Endothelial cell of hepatic sinusoid (primary cell): Measurements from ENCODE around the gene ZFPL1.

ENCODE experiments used
- in situ Hi-C: cut with HindIII; loops from 2 replicates; pipeline ENCODE4 v1.10.0; 2017; ENCODE audit warnings: low sequenced_read_pairs

Gene ZFPL1

GRCh38 chr11:65089621-65090020, 5.6 kb downstream of the ZFPL1 start:
- in situ Hi-C loops = no loop called here

GRCh38 chr11:65090628-65091027, 6.6 kb downstream of the ZFPL1 start:
- in situ Hi-C loops = no loop called here

- in situ Hi-C loops = no loop called here
Observed at GRCh38 chr11:65095427-65095826, 11.4 kb downstream of the ZFPL1 start.

GRCh38 chr11:65095974-65096806, 12.2 kb downstream of the ZFPL1 start, which contains the start of gene VPS51:
VPS51 (plus strand) TSS chr11:65096214; CDS start chr11:65096251, 37 bp downstream.
- in situ Hi-C loops = no loop called here

GRCh38 chr11:65096926-65097325, 12.9 kb downstream of the ZFPL1 start:
- in situ Hi-C loops = no loop called here

GRCh38 chr11:65100674-65101350, 16.8 kb downstream of the ZFPL1 start:
- in situ Hi-C loops = no loop called here

- in situ Hi-C loops = no loop called here
Observed at GRCh38 chr11:65102142-65103095, 18.4 kb downstream of the ZFPL1 start.

GRCh38 chr11:65103476-65103875, 19.5 kb downstream of the ZFPL1 start:
- in situ Hi-C loops = no loop called here

GRCh38 chr11:65104628-65105027, 20.6 kb downstream of the ZFPL1 start:
- in situ Hi-C loops = no loop called here

GRCh38 chr11:65107078-65107477, 23.1 kb downstream of the ZFPL1 start:
- in situ Hi-C loops = no loop called here

- in situ Hi-C loops = no loop called here
Observed at GRCh38 chr11:65107751-65108468, 23.9 kb downstream of the ZFPL1 start.

- in situ Hi-C loops = no loop called here
Observed at GRCh38 chr11:65108469-65109123, 24.6 kb downstream of the ZFPL1 start.

- in situ Hi-C loops = no loop called here
Observed at GRCh38 chr11:65109231-65110198, 25.5 kb downstream of the ZFPL1 start.

GRCh38 chr11:65110354-65110861, 26.4 kb downstream of the ZFPL1 start:
- in situ Hi-C loops = no loop called here

- in situ Hi-C loops = no loop called here
Observed at GRCh38 chr11:65111159-65111743, 27.2 kb downstream of the ZFPL1 start.

- in situ Hi-C loops = no loop called here
Observed at GRCh38 chr11:65111744-65112545, 27.9 kb downstream of the ZFPL1 start, which contains the start of gene TM7SF2. TM7SF2 (plus strand) TSS chr11:65111872; CDS start chr11:65112016, 144 bp downstream.
